NCI-H187 treated with DMSO at 0.1 percent for 48 hours (cell line): Measurements from ENCODE around the gene AK3.
"Not testable (repeated sequence)": the region's sequence is repeated elsewhere in the genome, so short reads cannot be mapped to it uniquely, and the experiment has no call there.

ENCODE experiments used
- DNase-seq: peaks from one replicate; lab custom pipeline; 2025; lab: John Stamatoyannopoulos, UW

The AK3 gene

DNA sequence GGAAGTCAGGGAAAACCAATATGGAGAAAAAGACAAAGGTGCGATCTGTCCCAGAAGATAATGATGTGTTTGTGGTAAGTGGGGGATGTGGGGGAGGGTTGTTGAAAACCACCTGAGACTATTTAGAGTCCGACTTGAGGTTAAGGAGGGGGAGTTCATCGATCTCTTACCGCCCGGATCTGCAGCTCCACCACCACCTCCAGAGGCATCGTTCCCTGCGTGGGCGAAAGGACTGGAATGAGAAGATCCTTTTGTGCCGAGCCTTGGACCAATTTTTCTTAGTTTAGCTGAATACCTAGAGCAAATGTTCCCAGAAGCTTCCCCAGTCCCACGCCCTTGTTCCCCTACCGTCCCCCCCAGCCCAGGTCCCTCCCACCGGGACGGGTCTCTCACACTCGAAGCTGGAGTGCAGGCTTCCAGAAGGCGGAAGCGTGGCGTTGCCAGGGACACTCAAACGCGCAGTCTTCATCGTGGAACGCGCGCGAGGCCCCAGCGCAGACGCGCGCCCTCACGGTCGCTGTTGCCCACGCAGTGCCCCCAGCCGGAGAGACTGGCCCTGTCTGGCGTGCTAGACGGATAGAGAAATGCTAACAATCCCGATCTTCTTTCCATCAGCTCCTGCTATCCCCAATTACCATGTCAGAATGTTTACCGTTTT is 74.8 kb downstream of the AK3 start, which contains the start of gene SPATA6L:
SPATA6L (minus strand) TSS at position 439 of the 658 bp plus-strand sequence; CDS start at position 209, 230 bp downstream.
- no peak for DNase-seq

DNA sequence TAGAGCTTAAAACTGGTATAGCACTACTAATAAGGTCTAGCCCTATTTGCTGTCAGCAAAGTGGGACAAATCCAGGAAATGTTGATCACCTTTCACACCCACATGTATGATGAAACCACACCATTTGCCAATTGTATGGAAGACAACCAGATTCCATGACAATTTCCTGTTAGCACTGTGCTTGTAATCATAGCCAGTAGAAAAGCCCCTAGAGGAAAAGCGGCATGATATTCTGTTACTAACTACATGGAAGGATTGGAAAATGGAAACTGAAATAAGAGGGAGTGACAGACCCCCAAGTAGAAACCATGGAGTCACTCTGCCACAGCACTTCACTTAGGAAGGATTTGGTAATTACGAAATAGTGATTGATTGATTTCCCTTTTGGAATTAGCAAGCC is 75.6 kb downstream of the AK3 start:
- no peak for DNase-seq

DNA sequence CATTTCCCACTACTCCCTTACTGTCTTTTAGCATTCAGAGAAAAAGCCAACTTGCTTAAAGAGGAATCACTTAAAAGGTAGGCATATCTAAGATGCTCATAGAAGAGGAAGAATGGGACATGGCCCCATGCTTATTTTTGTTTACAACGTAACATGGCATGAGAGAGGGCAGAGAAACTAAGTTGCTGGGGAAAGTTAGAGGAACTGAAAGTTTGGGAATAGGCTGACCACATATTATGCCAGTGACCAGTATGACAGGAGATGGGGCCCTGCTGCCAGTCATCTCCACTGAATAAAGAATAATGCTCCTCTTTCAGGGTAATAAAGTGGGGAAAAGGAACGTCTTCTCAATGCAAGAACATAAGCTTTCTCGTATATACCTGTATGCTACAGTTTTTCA is 77.0 kb downstream of the AK3 start:
- no peak for DNase-seq

DNA sequence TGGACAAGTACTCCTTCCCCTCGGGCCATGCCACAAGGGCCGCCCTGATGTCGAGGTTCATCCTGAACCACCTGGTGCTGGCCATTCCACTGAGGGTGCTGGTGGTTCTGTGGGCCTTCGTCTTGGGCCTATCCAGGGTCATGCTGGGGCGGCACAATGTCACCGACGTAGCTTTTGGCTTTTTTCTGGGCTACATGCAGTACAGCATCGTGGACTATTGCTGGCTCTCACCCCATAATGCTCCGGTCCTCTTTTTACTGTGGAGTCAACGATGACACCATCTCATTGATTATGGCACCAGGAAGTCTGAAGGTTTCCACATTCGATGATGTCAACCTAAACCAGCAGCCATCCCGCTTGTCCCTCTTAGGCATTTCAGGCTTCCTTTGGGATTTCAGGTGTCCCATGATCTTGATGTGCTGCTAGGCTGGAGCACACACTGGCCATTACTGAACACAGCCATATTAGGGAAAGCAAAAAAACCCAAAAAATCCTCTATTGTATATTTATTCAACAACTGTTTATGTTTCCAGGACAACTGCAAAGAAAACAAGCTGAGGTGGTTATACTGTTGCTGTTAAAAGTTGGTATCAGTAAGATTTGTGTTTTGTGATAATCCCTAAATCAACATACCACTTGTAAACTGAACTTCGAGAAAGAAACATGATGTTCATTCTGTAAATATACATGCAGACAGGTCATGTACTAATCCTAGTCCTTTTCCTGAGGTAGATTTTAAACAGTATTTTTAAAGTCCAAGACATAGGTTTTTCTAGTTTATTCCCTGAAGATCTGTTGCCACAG is 77.8 kb downstream of the AK3 start:
- DNase-seq: no peak

DNA sequence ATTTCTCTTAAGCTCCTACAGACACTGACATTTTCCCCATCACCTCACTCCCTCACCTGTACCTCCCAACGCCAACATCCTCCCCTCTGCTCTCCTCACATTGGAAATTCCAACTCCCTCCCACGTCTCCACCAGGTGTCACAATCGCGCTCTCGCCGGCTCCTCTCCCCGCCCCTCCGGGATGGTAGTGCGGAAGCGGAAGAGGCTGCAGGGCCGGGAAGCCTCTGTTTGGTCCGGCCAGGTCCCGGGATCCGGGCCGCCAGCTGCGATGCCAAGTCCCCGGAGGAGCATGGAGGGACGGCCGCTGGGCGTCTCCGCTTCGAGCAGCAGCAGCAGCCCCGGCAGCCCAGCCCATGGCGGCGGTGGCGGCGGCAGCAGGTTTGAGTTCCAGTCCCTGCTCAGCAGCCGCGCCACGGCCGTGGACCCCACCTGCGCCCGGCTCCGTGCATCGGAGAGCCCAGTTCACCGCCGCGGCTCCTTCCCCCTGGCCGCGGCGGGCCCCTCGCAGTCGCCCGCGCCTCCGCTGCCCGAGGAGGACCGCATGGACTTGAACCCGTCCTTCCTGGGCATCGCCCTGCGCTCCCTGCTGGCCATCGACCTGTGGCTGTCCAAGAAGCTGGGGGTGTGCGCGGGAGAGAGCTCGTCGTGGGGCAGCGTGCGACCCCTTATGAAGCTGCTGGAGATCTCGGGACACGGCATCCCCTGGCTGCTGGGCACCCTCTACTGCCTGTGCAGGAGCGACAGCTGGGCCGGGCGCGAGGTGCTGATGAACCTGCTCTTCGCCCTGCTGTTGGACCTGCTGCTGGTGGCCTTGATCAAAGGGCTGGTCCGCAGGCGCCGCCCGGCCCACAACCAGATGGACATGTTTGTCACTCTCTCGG is 78.7 kb downstream of the AK3 start, which contains the start of gene PLPP6:
PLPP6 (plus strand) TSS at position 187 of the 881 bp plus-strand sequence; CDS start at position 269, 82 bp downstream.
- DNase-seq: peak; percentile 82

DNA sequence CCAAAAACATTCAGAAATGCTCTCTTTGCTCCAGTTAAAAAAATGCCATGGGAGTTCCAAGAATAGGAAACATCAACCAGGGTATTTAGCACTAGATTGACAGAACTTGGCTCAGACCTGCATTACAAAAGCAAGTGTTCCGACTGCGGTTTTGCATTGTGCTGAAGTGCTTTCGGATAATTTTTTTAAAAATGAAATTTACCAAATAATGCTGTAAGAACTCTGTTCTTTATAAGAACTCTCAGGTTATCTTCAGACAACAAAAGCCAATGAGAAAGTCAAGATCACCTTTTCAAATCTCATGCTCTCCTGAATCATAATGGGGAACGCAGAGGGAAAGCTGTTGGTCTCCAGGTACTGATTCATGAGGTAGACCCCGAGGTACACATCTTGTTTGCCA is 79.4 kb downstream of the AK3 start:
- DNase-seq: no peak

DNA sequence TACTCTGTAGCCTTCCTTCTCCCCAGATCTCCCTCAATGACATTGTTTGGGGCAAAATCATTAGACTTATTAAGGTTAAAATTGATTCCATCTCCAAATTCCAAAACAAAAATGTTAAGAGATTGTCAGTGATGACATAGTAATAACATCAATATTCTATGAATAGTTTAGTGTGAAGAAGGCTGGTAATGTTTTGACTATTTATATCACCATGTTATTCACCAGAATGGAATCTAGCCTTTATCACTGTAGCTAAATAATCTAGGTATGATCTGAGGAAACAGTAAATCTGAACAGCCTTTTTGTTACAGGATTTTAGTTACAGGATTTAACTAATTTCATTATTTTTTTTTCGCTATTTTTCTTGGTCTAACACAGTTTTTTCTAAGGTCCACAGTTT is 79.8 kb downstream of the AK3 start:
- no peak for DNase-seq

DNA sequence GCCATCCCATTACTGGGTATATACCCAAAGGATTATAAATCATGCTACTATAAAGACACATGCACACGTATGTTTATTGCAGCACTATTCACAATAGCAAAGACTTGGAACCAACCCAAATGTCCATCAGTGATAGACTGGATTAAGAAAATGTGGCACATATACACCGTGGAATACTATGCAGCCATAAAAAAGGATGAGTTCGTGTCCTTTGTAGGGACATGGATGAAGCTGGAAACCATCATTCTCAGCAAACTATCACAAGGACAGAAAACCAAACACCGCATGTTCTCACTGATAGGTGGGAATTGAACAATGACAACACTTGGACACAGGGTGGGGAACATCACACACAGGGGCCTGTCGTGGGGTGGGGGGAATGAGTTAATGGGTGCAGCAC is 80.3 kb downstream of the AK3 start:
- not testable (repeated sequence) for DNase-seq
